Spinal cord (tissue), 10 donors: Measurements from ENCODE around the gene BET1. TPM values are rescaled to one million over a fixed set of nuclear protein-coding genes. Genes with fewer than 3 reads are reported as not detected.

Experiments used
- DNase-seq, 6 donors: peaks; one replicate each; pipeline versions ENCODE4 v3.0.0 to v3.0.0-alpha.2; 2013 to 2015; ENCODE audit warnings: low spot score in 6 of 6, low read depth in 4 of 6
- H3K27ac ChIP-seq: one replicate; pipeline ENCODE4 v1.5.1; 2013; ENCODE audit warnings: low read depth, low read length, control low read depth
- H3K27me3 ChIP-seq: one replicate; pipeline ENCODE4 v1.6.1; 2013; ENCODE audit warnings: low read length; ENCODE audit not compliant: control insufficient read depth, insufficient read depth
- H3K36me3 ChIP-seq: one replicate; pipeline ENCODE4 v1.6.1; 2013; ENCODE audit warnings: low read length; ENCODE audit not compliant: control insufficient read depth, insufficient read depth
- H3K4me1 ChIP-seq: one replicate; pipeline ENCODE4 v1.6.1; 2013; ENCODE audit warnings: low read length; ENCODE audit not compliant: control insufficient read depth, insufficient read depth
- H3K4me3 ChIP-seq: one replicate; pipeline ENCODE4 v1.5.1; 2013; ENCODE audit warnings: low read depth, low read length, control low read depth
- H3K9me3 ChIP-seq: one replicate; pipeline ENCODE4 v1.6.1; 2013; ENCODE audit warnings: low read length; ENCODE audit not compliant: control insufficient read depth, insufficient read depth
- WGBS: methylation state at CpG from one replicate; pipeline ENCODE4 v1.1.5; 2013; ENCODE audit warnings: missing lambda C conversion rate; ENCODE audit not compliant: insufficient coverage; 5-methylcytosine and 5-hydroxymethylcytosine counted together
- polyA plus RNA-seq, 2 donors: library from polyadenylated mRNA; unstranded; fragments of 120-200 nt; gene quantifications; one replicate each; pipeline ENCODE4 v1.2.1, GENCODE V29; 2013; ENCODE audit not compliant: insufficient read length in 2 of 2
- total RNA-seq, 2 donors: library from RNA; depleted of rRNA in 1 of 2; stranded (reverse); fragments of 120-200 nt in 1 of 2; fragments of >200 nt in 1 of 2; gene quantifications; one replicate each; pipeline versions ENCODE4 v1.2.3 to v1.2.4, GENCODE V29; 2013 to 2014
- donor health status: healthy.

BET1 gene
- total and polyA plus RNA-seq, 4 donors, result 24.0 to 40.9 (median 28.3) TPM

GRCh38 chr7:93992421-93993110, 11.6 kb downstream of the BET1 start:
- WGBS, result 100% methylated on average over 2 of the region's 6 CpGs
- no peaks in the 10 kb centered on the region for H3K9me3 ChIP-seq
- H3K4me1 ChIP-seq, result no peaks in the 10 kb centered on the region
- H3K27me3 ChIP-seq, result no peaks in the 10 kb centered on the region
- no peak overlapping the region for H3K27ac ChIP-seq
- no peak for DNase-seq
- H3K4me3 ChIP-seq, result no peak overlapping the region
- H3K36me3 ChIP-seq, result no peaks in the 10 kb centered on the region

DNA sequence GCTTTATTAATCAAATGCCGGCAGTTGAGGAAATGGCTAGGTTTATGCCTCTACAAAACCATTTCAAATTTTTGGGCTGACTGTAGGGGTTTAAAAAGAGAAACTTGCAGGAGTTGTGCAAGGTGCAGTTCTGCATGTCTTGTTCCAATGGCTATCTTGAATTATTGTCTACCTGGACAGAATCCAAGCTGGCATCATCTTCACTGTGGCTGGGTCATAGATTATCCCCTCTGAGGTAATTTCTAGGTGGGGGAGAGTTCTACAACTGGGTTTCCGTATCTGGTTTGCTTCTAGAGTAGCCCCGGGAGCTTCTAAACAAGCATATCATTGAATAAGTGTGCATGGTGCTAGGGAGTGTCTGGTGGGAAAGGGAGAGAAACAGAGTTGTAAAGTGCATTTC, 16.9 kb downstream of the BET1 start:
- Histone ChIP-seq H3K9me3 (no peaks in the 10 kb centered on the region), H3K4me3 (no peak overlapping the region), H3K4me1 (no peaks in the 10 kb centered on the region), H3K27me3 (no peaks in the 10 kb centered on the region), H3K36me3 (no peaks in the 10 kb centered on the region), H3K27ac (no peak overlapping the region)
- 48% methylated on average over 2 of the region's 3 CpGs for WGBS
- no peak for DNase-seq

DNA sequence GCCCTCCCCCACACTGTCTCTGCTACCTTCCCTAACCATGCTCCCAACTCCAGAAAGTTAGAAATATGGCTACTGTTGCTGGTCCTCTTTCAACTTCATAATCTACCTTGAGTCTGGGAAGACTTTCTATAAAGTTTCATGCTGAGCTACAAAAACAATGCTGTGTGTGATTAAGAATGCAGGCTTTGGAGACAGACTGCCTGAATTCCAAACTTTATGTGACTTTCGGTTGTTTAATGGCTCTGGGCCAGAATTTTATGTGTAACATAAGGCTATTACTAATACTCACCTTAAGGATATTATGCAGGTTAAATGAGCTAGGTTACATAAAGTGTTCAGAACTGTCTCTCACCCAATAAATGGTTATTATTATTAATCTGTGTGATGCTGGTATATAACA, 19.1 kb downstream of the BET1 start:
- DNase-seq, result no peak
- Histone ChIP-seq H3K36me3 (no peaks in the 10 kb centered on the region), H3K4me1 (no peaks in the 10 kb centered on the region), H3K27ac (no peak overlapping the region), H3K4me3 (no peak overlapping the region), H3K27me3 (no peaks in the 10 kb centered on the region), H3K9me3 (no peaks in the 10 kb centered on the region)
- no CpG with 5 or more reads among the region's 1 CpG for WGBS

DNA sequence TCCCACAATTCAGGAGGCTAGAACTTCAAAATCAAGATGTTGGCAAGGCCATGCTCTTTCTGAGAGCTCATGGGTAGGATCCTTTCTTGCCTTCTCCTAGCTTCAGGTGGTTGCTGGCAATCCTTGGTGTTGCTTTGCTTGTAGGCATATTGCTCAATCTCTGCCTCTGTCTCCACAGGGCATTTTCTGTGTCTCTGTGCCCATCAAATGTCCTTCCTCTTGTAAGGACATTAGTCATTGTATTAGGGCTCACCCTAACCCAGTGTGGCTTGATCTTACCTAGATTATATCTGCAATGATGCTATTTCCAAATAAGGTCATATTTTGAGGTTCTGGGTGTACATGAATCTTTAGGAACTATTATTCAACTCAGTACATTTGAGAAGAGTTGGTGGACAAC, 20.1 kb downstream of the BET1 start:
- no peak overlapping the region for H3K4me3 ChIP-seq
- no peaks in the 10 kb centered on the region for H3K36me3 ChIP-seq
- no peak for DNase-seq
- H3K9me3 ChIP-seq, result no peaks in the 10 kb centered on the region
- H3K4me1 ChIP-seq, result no peaks in the 10 kb centered on the region
- H3K27me3 ChIP-seq, result no peaks in the 10 kb centered on the region
- no peak overlapping the region for H3K27ac ChIP-seq

- Histone ChIP-seq H3K36me3 (no peaks in the 10 kb centered on the region), H3K4me3 (no peak overlapping the region), H3K4me1 (no peaks in the 10 kb centered on the region), H3K27ac (no peak overlapping the region), H3K27me3 (no peaks in the 10 kb centered on the region), H3K9me3 (no peaks in the 10 kb centered on the region)
- WGBS, result 33% methylated on average over 2 of the region's 2 CpGs
- no peak for DNase-seq
These were observed 22.7 kb downstream of the BET1 start for GRCh38 chr7:93981480-93981874.

DNA sequence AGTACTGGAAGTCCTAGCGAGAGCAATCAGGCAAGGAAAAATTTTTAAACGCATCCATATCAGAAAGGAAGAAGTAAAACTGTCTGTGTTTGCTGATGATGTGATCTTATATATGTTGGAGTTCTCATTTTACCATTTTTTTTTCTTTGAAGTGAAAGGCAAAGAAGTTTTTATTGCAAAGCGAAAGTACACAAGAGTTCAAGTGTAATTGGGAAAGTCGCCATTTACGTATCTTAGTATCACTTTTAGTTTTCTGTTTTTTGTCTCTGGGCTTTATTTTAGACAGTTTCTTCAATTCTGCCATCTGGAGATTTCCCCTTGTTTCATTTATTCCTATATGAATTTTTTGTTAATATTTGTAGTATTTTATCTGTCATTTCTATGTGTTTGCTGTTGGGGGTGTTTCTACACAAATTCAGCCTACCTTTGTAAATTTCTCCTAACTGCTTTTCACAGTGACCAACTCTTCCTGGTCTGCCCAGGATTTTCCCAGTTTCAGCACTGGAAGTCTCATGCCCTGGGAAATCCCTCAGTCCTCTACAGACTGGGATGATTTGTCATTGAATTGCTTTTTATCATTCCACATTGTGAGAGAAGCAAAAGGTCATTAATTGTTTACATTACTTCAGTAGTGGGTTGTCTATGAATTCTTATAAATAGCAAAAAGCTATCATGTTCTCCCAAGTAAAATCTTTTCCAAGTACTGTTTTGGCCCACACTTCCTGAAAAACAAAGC, 23.2 kb downstream of the BET1 start:
- Histone ChIP-seq H3K27ac (no peak overlapping the region), H3K27me3 (no peaks in the 10 kb centered on the region), H3K9me3 (no peaks in the 10 kb centered on the region), H3K36me3 (no peaks in the 10 kb centered on the region), H3K4me1 (no peaks in the 10 kb centered on the region), H3K4me3 (no peak overlapping the region)
- WGBS, result no CpG with 5 or more reads among the region's 5 CpGs
- no peak for DNase-seq

DNA sequence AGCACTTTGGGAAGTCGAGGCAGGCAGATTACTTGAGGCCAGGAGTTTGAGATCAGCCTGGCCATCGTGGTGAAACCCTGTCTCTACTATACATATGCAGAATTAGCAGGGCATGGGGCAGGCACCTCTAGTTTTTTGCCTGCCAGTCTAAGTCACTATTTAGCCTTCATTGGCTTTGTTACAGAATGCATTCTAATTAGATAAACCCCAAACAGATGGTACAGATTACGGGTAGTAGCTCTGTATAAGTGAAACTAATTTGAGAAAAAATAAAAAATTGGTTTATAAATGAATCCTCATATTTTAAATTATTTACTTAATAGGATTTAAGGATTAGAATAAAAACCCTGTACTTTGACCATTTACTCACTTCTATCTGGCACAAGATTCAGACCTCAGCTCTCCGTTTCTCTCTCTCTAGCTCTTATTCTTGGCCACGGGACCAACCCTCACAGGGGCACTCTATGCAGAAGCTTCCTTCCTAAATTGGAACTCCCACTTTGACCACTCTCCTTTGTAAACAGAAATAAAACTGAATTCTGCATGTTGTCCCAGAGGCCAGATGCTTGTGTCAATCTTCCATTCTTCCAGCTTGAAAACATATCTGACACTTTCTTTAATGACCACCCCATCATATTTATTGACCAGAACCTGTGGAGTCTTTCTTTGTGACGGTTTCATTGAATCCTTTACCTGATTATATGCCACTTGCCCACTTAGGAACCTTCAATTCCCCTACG, 26.8 kb downstream of the BET1 start:
- Histone ChIP-seq H3K36me3 (no peaks in the 10 kb centered on the region), H3K27me3 (no peaks in the 10 kb centered on the region), H3K9me3 (no peaks in the 10 kb centered on the region), H3K4me3 (no peak overlapping the region), H3K27ac (no peak overlapping the region), H3K4me1 (no peaks in the 10 kb centered on the region)
- WGBS, result 77% methylated on average over 6 of the region's 7 CpGs
- no peak for DNase-seq

DNA sequence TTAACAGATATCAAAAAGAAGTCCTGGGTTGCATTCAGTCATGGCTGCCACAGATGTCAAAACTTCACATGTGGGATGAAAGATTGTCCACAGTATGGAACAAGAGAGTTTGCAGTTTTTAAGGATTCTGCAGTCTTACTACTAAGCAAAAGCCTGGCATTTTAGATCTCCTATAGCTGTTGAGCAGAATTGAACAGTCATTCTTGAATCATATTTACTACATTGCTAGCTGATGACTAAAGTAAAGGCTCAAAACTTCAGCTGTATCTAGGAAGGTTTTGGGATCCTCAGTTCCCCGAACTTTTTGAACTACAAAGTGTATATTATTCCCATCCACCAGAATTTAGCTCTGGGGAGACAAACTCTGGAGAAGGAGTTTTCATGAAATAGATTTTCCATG, 31.0 kb downstream of the BET1 start:
- H3K4me1 ChIP-seq, result no peaks in the 10 kb centered on the region
- no peaks in the 10 kb centered on the region for H3K27me3 ChIP-seq
- no peak overlapping the region for H3K4me3 ChIP-seq
- no peak for DNase-seq
- no peaks in the 10 kb centered on the region for H3K36me3 ChIP-seq
- WGBS, result no CpG with 5 or more reads among the region's 1 CpG
- no peak overlapping the region for H3K27ac ChIP-seq
- H3K9me3 ChIP-seq, result no peaks in the 10 kb centered on the region

DNA sequence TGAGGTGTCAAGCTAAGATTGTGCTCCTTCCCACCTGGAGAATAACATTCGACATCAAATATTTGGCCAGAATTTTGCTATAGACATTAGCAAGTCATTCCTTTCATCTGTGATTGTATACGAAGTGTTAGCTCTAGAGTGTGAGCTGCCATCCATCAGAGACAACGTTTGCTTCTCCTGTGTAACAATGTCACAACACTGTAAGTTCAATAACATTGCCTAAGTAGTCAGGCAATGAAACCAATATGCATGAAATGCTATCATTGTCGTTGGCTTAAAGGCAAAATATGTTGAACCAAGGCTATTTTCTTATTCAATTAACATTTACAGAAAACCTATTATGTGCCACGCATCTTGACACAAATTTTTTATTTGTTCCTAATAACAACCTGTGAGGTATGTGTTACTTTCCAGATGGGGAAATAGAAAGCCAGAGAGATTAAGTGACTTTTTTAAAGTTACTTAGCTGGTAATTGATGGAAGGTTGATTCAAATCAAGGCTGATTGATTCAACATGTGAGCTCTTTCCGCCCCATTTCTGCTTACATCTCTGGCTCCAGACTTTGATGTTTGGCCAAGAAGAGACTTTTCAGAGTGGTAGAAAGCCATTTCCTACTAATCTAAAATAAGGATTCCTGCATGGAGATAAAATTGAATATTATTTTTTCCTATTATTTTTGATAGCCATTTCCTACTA, 32.0 kb downstream of the BET1 start:
- no peaks in the 10 kb centered on the region for H3K4me1 ChIP-seq
- H3K27me3 ChIP-seq, result no peaks in the 10 kb centered on the region
- H3K27ac ChIP-seq, result no peak overlapping the region
- H3K4me3 ChIP-seq, result no peak overlapping the region
- 44% methylated on average over 2 of the region's 6 CpGs for WGBS
- no peaks in the 10 kb centered on the region for H3K36me3 ChIP-seq
- no peaks in the 10 kb centered on the region for H3K9me3 ChIP-seq
- no peak for DNase-seq
